IMR-90 (cell line): ENCODE measurements around the gene SP2. TPM values are rescaled to one million over a fixed set of nuclear protein-coding genes. Genes with fewer than 3 reads are reported as not detected.

Source experiments
- polyA plus RNA-seq, 3 experiments: library from polyadenylated mRNA; depleted of rRNA; stranded (reverse); fragments of >200 nt; gene quantifications; 2 replicates each; pipeline ENCODE4 v1.2.3, GENCODE V29; 2012; ENCODE audit warnings: low replicate concordance in 1 of 3
- total RNA-seq: library from RNA; depleted of rRNA; stranded (reverse); fragments of >200 nt; gene quantifications from 2 replicates; pipeline ENCODE4 v1.2.3, GENCODE V29; 2012; rRNA removed

The SP2 gene
- total and polyA plus RNA-seq, 2 of the 4 experiments (the other 2 are of a cell fraction), result 0.72 to 13.8 TPM

Other genes starting within 250 kb of the SP2 start
- 659 and 1,082 TPM in 2 replicates for gene KPNB1, start 246.3 kb upstream of the SP2 start, total RNA-seq
- gene KPNB1, start 246.3 kb upstream of the SP2 start, polyA plus RNA-seq (2012; rRNA removed), result 191 and 206 TPM in 2 replicates
- gene TBKBP1, start 202.1 kb upstream of the SP2 start, total RNA-seq, result 3.4 and 3.6 TPM in 2 replicates
- 7.6 and 8.5 TPM in 2 replicates for gene TBKBP1, start 202.1 kb upstream of the SP2 start, polyA plus RNA-seq (2012; rRNA removed)
- not detected in 2 replicates for gene TBX21, start 163.0 kb upstream of the SP2 start, total RNA-seq
- gene TBX21, start 163.0 kb upstream of the SP2 start, polyA plus RNA-seq (2012; rRNA removed), result not detected in 2 replicates
- gene OSBPL7, start 74.4 kb upstream of the SP2 start, total RNA-seq, result 4.7 and 5.2 TPM in 2 replicates
- gene OSBPL7, start 74.4 kb upstream of the SP2 start, polyA plus RNA-seq (2012; rRNA removed), result 14.5 and 16.3 TPM in 2 replicates
- 28.1 and 32.3 TPM in 2 replicates for gene MRPL10, start 64.7 kb upstream of the SP2 start, total RNA-seq
- gene MRPL10, start 64.7 kb upstream of the SP2 start, polyA plus RNA-seq (2012; rRNA removed), result 57.7 and 61.8 TPM in 2 replicates
- not detected in 2 replicates for gene LRRC46, start 64.6 kb upstream of the SP2 start, total RNA-seq
- gene LRRC46, start 64.6 kb upstream of the SP2 start, polyA plus RNA-seq (2012; rRNA removed), result 0.77 and 0.80 TPM in 2 replicates
- gene SCRN2, start 55.0 kb upstream of the SP2 start, total RNA-seq, result 14.7 and 17.2 TPM in 2 replicates
- gene SCRN2, start 55.0 kb upstream of the SP2 start, polyA plus RNA-seq (2012; rRNA removed), result 27.6 and 31.0 TPM in 2 replicates
- gene SP6, start 45.1 kb upstream of the SP2 start, total RNA-seq, result under 0.01 TPM in 2 replicates
- gene SP6, start 45.1 kb upstream of the SP2 start, polyA plus RNA-seq (2012; rRNA removed), result 0.31 and 0.32 TPM in 2 replicates
- gene PNPO, start 45.3 kb downstream of the SP2 start, total RNA-seq, result 32.5 and 34.1 TPM in 2 replicates
- 13.6 and 13.9 TPM in 2 replicates for gene PNPO, start 45.3 kb downstream of the SP2 start, polyA plus RNA-seq (2012; rRNA removed)
- gene PRR15L, start 61.6 kb downstream of the SP2 start, total RNA-seq, result not detected in 2 replicates
- not detected in 2 replicates for gene PRR15L, start 61.6 kb downstream of the SP2 start, polyA plus RNA-seq (2012; rRNA removed)
- gene CDK5RAP3, start 74.9 kb downstream of the SP2 start, total RNA-seq, result 56.7 and 75.3 TPM in 2 replicates
- gene CDK5RAP3, start 74.9 kb downstream of the SP2 start, polyA plus RNA-seq (2012; rRNA removed), result 138 and 153 TPM in 2 replicates
- 41.0 and 60.5 TPM in 2 replicates for gene COPZ2, start 141.6 kb downstream of the SP2 start, total RNA-seq
- gene COPZ2, start 141.6 kb downstream of the SP2 start, polyA plus RNA-seq (2012; rRNA removed), result 86.1 and 89.4 TPM in 2 replicates
- 35.6 and 42.8 TPM in 2 replicates for gene NFE2L1, start 152.1 kb downstream of the SP2 start, total RNA-seq
- gene NFE2L1, start 152.1 kb downstream of the SP2 start, polyA plus RNA-seq (2012; rRNA removed), result 122 and 125 TPM in 2 replicates
- gene CBX1, start 205.2 kb downstream of the SP2 start, total RNA-seq, result 35.0 and 52.2 TPM in 2 replicates
- gene CBX1, start 205.2 kb downstream of the SP2 start, polyA plus RNA-seq (2012; rRNA removed), result 42.9 and 54.9 TPM in 2 replicates
- 11.7 and 14.7 TPM in 2 replicates for gene SNX11, start 211.5 kb downstream of the SP2 start, total RNA-seq
- gene SNX11, start 211.5 kb downstream of the SP2 start, polyA plus RNA-seq (2012; rRNA removed), result 12.5 and 16.9 TPM in 2 replicates